Naive thymus-derived CD4-positive, alpha-beta T cell (primary cell): ENCODE data around the gene GPC1. TPM values are rescaled to one million over a fixed set of nuclear protein-coding genes. Genes with fewer than 3 reads are reported as not detected.
A peak's percentile ranks its signal among the peaks of the same experiment; 100 is the strongest.

ENCODE experiments used
- ATAC-seq: fragments of 150-1000 bp; cut with Tn5 transposase; 2 replicates; pipeline ENCODE4 v1.10.0; 2021; ENCODE audit warnings: mild to moderate bottlenecking, moderate library complexity
- CTCF ChIA-PET: fragments of 350-600 bp; sonication (Branson Sonifier 250); formaldehyde crosslinking; loops from one replicate; lab custom pipeline; 2021; ENCODE audit warnings: antibody characterized with exemption; lab: Charles Lee
- POLR2A ChIA-PET: fragments of 350-600 bp; sonication (Branson Sonifier 250); formaldehyde crosslinking; loops from one replicate; lab custom pipeline; 2021; ENCODE audit warnings: antibody characterized with exemption, inconsistent platforms; lab: Charles Lee
- DNase-seq, 9 donors: peaks; one replicate each; pipeline versions ENCODE4 v3.0.0 to v3.0.0-alpha.2; 2020 to 2022; ENCODE audit warnings: mixed read lengths in 1 of 9
- H3K27ac ChIP-seq: one replicate; pipeline ENCODE4 v1.7.0; 2013; ENCODE audit warnings: mild to moderate bottlenecking, low read depth, low read length, moderate library complexity
- H3K27me3 ChIP-seq, 2 donors: one replicate each; pipeline ENCODE4 v1.7.0; 2013; ENCODE audit warnings: low read length in 2 of 2, mild to moderate bottlenecking in 2 of 2, moderate library complexity in 2 of 2; ENCODE audit not compliant: control insufficient read depth in 2 of 2, insufficient read depth in 2 of 2
- H3K36me3 ChIP-seq, 3 experiments: 1 replicate in 2 of 3; 2 replicates in 1 of 3; pipeline ENCODE4 v1.7.0; 2013; ENCODE audit warnings: low read length in 3 of 3, mild to moderate bottlenecking in 3 of 3, moderate library complexity in 1 of 3; ENCODE audit not compliant: insufficient read depth in 3 of 3, control insufficient read depth in 2 of 3
- H3K4me1 ChIP-seq, 2 donors: one replicate each; pipeline ENCODE4 v1.7.0; 2013; ENCODE audit warnings: low read length in 2 of 2, mild to moderate bottlenecking in 2 of 2, moderate library complexity in 1 of 2; ENCODE audit not compliant: control insufficient read depth in 2 of 2, insufficient read depth in 2 of 2
- H3K4me3 ChIP-seq: 2 replicates; pipeline ENCODE4 v1.7.0; 2013; ENCODE audit warnings: mild to moderate bottlenecking, low read length
- H3K9me3 ChIP-seq, 3 experiments: 1 replicate in 2 of 3; 2 replicates in 1 of 3; pipeline ENCODE4 v1.7.0; 2013; ENCODE audit warnings: low read length in 3 of 3; ENCODE audit not compliant: control insufficient read depth in 2 of 3
- H3K27ac Mint-ChIP-seq, 9 donors: one replicate each; pipeline ENCODE4 v1.8.0; 2020 to 2022; ENCODE audit warnings: mixed read lengths in 9 of 9, mild to moderate bottlenecking in 8 of 9, moderate library complexity in 5 of 9, inconsistent platforms in 2 of 9
- H3K27me3 Mint-ChIP-seq, 5 donors: one replicate each; pipeline ENCODE4 v1.8.0; 2021 to 2022; ENCODE audit warnings: mixed read lengths in 5 of 5, mild to moderate bottlenecking in 1 of 5
- H3K36me3 Mint-ChIP-seq, 5 donors: one replicate each; pipeline ENCODE4 v1.8.0; 2020 to 2022; ENCODE audit warnings: mixed read lengths in 5 of 5, mild to moderate bottlenecking in 3 of 5, inconsistent platforms in 1 of 5
- H3K4me1 Mint-ChIP-seq, 7 donors: one replicate each; pipeline ENCODE4 v1.8.0; 2020 to 2022; ENCODE audit warnings: mixed read lengths in 7 of 7, mild to moderate bottlenecking in 3 of 7, inconsistent platforms in 1 of 7
- H3K4me3 Mint-ChIP-seq, 10 donors: one replicate each; pipeline ENCODE4 v1.8.0; 2020 to 2022; ENCODE audit warnings: mild to moderate bottlenecking in 10 of 10, mixed read lengths in 10 of 10, moderate library complexity in 6 of 10, inconsistent platforms in 2 of 10
- H3K9me3 Mint-ChIP-seq, 11 donors: one replicate each; pipeline ENCODE4 v1.8.0; 2020 to 2022; ENCODE audit warnings: mixed read lengths in 11 of 11, mild to moderate bottlenecking in 4 of 11, inconsistent platforms in 1 of 11, moderate library complexity in 1 of 11
- intact Hi-C, 2 donors: fragments of 100-400 bp; cut with micrococcal nuclease; formaldehyde crosslinking; loops; one replicate each; pipeline ENCODE4 v1.15.1; 2023
- polyA plus RNA-seq, 2 donors: library from polyadenylated mRNA; unstranded; fragments of 300-500 nt; fragmentation: Illumina TruSeq; gene quantifications; one replicate each; pipeline ENCODE4 v1.2.3, GENCODE V29; 2021
- total RNA-seq, 6 experiments: library from RNA in 5 of 6; stranded (reverse) in 5 of 6; gene quantifications; 1 replicate in 5 of 6; 2 replicates in 1 of 6; pipeline ENCODE4 v1.2.3 and lab custom pipeline; 2021 to 2026

GPC1 gene
- total and polyA plus RNA-seq, 7 experiments from 2014 or later: 0.08 to 4.5 (median 0.68) TPM; not detected in 1

GRCh38 chr2:240433973-240434727 is 1.3 kb upstream of the GPC1 start:
- intact Hi-C loops: loop anchor here (2.0 to 10.0 kb wide), 2 partner anchors 297 to 401 kb away; partner anchors contain the start of gene COPS9 (in 1 of the 2)
- H3K4me3 ChIP-seq: peak overlapping the region; percentile 48
- H3K4me1 ChIP-seq: peaks cover 0 to 6% of the 10 kb centered on the region in 2 donors
- H3K36me3 Mint-ChIP-seq: no peaks in the 10 kb centered on the region
- H3K4me3 Mint-ChIP-seq: peak overlapping the region; percentile 81 to 89 (median 86)
- H3K27me3 Mint-ChIP-seq: peaks cover 12 to 33% (median 21%) of the 10 kb centered on the region in 5 donors
- no peak overlapping the region for H3K27ac ChIP-seq
- CTCF ChIA-PET: no interaction called here
- H3K27ac Mint-ChIP-seq: peak overlapping the region in 5 of 9 donors; percentile 28 to 77 (median 66)
- H3K27me3 ChIP-seq: peaks cover 0 to 12% of the 10 kb centered on the region in 2 donors
- POLR2A ChIA-PET: no interaction called here
- H3K9me3 Mint-ChIP-seq: no peaks in the 10 kb centered on the region
- H3K4me1 Mint-ChIP-seq: peaks cover 0 to 11% (median 4%) of the 10 kb centered on the region in 7 donors
- no peak for DNase-seq
- H3K36me3 ChIP-seq: no peaks in the 10 kb centered on the region
- no peak for ATAC-seq
- H3K9me3 ChIP-seq: no peaks in the 10 kb centered on the region

GRCh38 chr2:240434728-240435456 is 571 bp upstream of the GPC1 start:
- Mint-ChIP-seq H3K4me3 (peak overlapping the region; percentile 81 to 89 (median 86)), H3K36me3 (no peaks in the 10 kb centered on the region), H3K9me3 (no peaks in the 10 kb centered on the region), H3K27ac (peak overlapping the region in 6 of 9 donors; percentile 14 to 77 (median 57)), H3K27me3 (peaks cover 12 to 33% (median 21%) of the 10 kb centered on the region in 5 donors), H3K4me1 (peaks cover 0 to 11% (median 4%) of the 10 kb centered on the region in 7 donors)
- ATAC-seq (peak; percentile 89), DNase-seq (peak; percentile 70 to 91 (median 81))
- Histone ChIP-seq H3K36me3 (no peaks in the 10 kb centered on the region), H3K4me1 (peaks cover 0 to 6% of the 10 kb centered on the region in 2 donors), H3K4me3 (peak overlapping the region; percentile 48), H3K27ac (no peak overlapping the region), H3K9me3 (no peaks in the 10 kb centered on the region), H3K27me3 (peaks cover 0 to 12% of the 10 kb centered on the region in 2 donors)
- ChIA-PET CTCF (no interaction called here), POLR2A (no interaction called here)
- intact Hi-C loops: loop anchor here (1.0 to 10.0 kb wide), 7 partner anchors 33 to 1297 kb away; partner anchors contain the start of genes COPS9 (in 1 of the 2), D2HGDH (in 1 of the 2) and NDUFA10 (in 1 of the 2)

- ATAC-seq (no peak), DNase-seq (peak in 2 of 9 donors; percentile 6 to 27)
- peaks cover 0 to 12% of the 10 kb centered on the region in 2 donors for H3K27me3 ChIP-seq
- H3K27ac ChIP-seq: no peak overlapping the region
- intact Hi-C loops: loop anchor here (1.0 to 10.0 kb wide), 7 partner anchors 34 to 1296 kb away; partner anchors contain the start of genes COPS9 (in 1 of the 2), D2HGDH (in 1 of the 2) and NDUFA10 (in 1 of the 2)
- H3K9me3 ChIP-seq: no peaks in the 10 kb centered on the region
- peaks cover 0 to 11% (median 4%) of the 10 kb centered on the region in 7 donors for H3K4me1 Mint-ChIP-seq
- ChIA-PET POLR2A (no interaction called here), CTCF (interaction anchor here (1.6 kb wide), 1 partner anchor 10 kb away, joined by 3 read pairs; no protein-coding TSS in a partner anchor)
- peaks cover 0 to 6% of the 10 kb centered on the region in 2 donors for H3K4me1 ChIP-seq
- H3K36me3 Mint-ChIP-seq: no peaks in the 10 kb centered on the region
- H3K27me3 Mint-ChIP-seq: peaks cover 12 to 33% (median 21%) of the 10 kb centered on the region in 5 donors
- no peaks in the 10 kb centered on the region for H3K9me3 Mint-ChIP-seq
- H3K4me3 Mint-ChIP-seq: peak overlapping the region; percentile 40 to 78 (median 58)
- peak overlapping the region; percentile 37 for H3K4me3 ChIP-seq
- no peaks in the 10 kb centered on the region for H3K36me3 ChIP-seq
- no peak overlapping the region for H3K27ac Mint-ChIP-seq
Measured at GRCh38 chr2:240435948-240436682, 652 bp downstream of the GPC1 start.

GRCh38 chr2:240436683-240437550 is 1.5 kb downstream of the GPC1 start:
- Mint-ChIP-seq H3K9me3 (no peaks in the 10 kb centered on the region), H3K36me3 (no peaks in the 10 kb centered on the region), H3K27ac (no peak overlapping the region), H3K4me3 (peak overlapping the region; percentile 40 to 78 (median 62)), H3K27me3 (peaks cover 12 to 32% (median 21%) of the 10 kb centered on the region in 5 donors), H3K4me1 (peaks cover 0 to 11% (median 4%) of the 10 kb centered on the region in 7 donors)
- peaks cover 0 to 12% of the 10 kb centered on the region in 2 donors for H3K27me3 ChIP-seq
- H3K4me1 ChIP-seq: peaks cover 0 to 6% of the 10 kb centered on the region in 2 donors
- intact Hi-C loops: loop anchor here (5.0 to 10.0 kb wide), 4 partner anchors 35 to 1295 kb away; partner anchors contain the start of gene D2HGDH (in 1 of the 2)
- no peak overlapping the region for H3K27ac ChIP-seq
- ChIA-PET CTCF (interaction anchor here (1.6 kb wide), 1 partner anchor 9 kb away, joined by 3 read pairs; no protein-coding TSS in a partner anchor), POLR2A (no interaction called here)
- ATAC-seq (no peak), DNase-seq (peak in 2 of 9 donors; percentile 6 to 9)
- H3K4me3 ChIP-seq: no peak overlapping the region
- no peaks in the 10 kb centered on the region for H3K36me3 ChIP-seq
- no peaks in the 10 kb centered on the region for H3K9me3 ChIP-seq

GRCh38 chr2:240437551-240437860 is 2.0 kb downstream of the GPC1 start:
- Mint-ChIP-seq H3K4me3 (peak overlapping the region in 6 of 10 donors; percentile 7 to 71 (median 48)), H3K9me3 (no peaks in the 10 kb centered on the region), H3K4me1 (peaks cover 0 to 11% (median 4%) of the 10 kb centered on the region in 7 donors), H3K27ac (no peak overlapping the region), H3K27me3 (peaks cover 12 to 26% (median 19%) of the 10 kb centered on the region in 5 donors), H3K36me3 (no peaks in the 10 kb centered on the region)
- ATAC-seq (no peak), DNase-seq (peak in 1 of 9 donors; percentile 7)
- intact Hi-C loops: loop anchor here (5.0 to 10.0 kb wide), 4 partner anchors 35 to 1295 kb away; partner anchors contain the start of gene D2HGDH (in 1 of the 2)
- ChIA-PET POLR2A (no interaction called here), CTCF (no interaction called here)
- Histone ChIP-seq H3K36me3 (no peaks in the 10 kb centered on the region), H3K27me3 (peaks cover 0 to 12% of the 10 kb centered on the region in 2 donors), H3K9me3 (no peaks in the 10 kb centered on the region), H3K4me3 (no peak overlapping the region), H3K4me1 (peaks cover 0 to 6% of the 10 kb centered on the region in 2 donors), H3K27ac (no peak overlapping the region)
